Chondrocyte (in vitro differentiated cells): ENCODE measurements around the gene IP6K3. TPM values are rescaled to one million over a fixed set of nuclear protein-coding genes. Genes with fewer than 3 reads are reported as not detected.
A peak's percentile ranks its signal among the peaks of the same experiment; 100 is the strongest.

Experiments
- DNase-seq: peaks from one replicate; pipeline ENCODE4 v3.0.0; 2021; ENCODE audit warnings: mixed read lengths, low spot score
- H3K27ac Mint-ChIP-seq: one replicate; pipeline ENCODE4 v1.8.0; 2021; ENCODE audit warnings: mild to moderate bottlenecking, moderate library complexity, mixed read lengths; ENCODE audit not compliant: unreplicated experiment
- H3K27me3 Mint-ChIP-seq: 2 replicates; pipeline ENCODE4 v1.8.0; 2021; ENCODE audit warnings: low read depth, mixed read lengths
- H3K36me3 Mint-ChIP-seq: 2 replicates; pipeline ENCODE4 v1.8.0; 2021; ENCODE audit warnings: low read depth, mixed read lengths
- H3K4me1 Mint-ChIP-seq: 2 replicates; pipeline ENCODE4 v1.8.0; 2021; ENCODE audit warnings: low read depth, mild to moderate bottlenecking, mixed read lengths
- H3K4me3 Mint-ChIP-seq: one replicate; pipeline ENCODE4 v1.8.0; 2021; ENCODE audit warnings: mild to moderate bottlenecking, moderate library complexity, mixed read lengths; ENCODE audit not compliant: unreplicated experiment
- H3K9me3 Mint-ChIP-seq: 2 replicates; pipeline ENCODE4 v1.8.0; 2021; ENCODE audit warnings: low read depth, mixed read lengths
- total RNA-seq: library from RNA; stranded (reverse); gene quantifications from 3 replicates; pipeline ENCODE4 v1.2.1, GENCODE V29; 2021
- TF ChIP-seq, protein P1 (sequence below): fragments of 200-600 bp; sonication (generic); IDR thresholded peaks from 2 replicates; pipeline ENCODE4 v1.5.0; 2021; ENCODE audit warnings: antibody characterized with exemption, mild to moderate bottlenecking, moderate library complexity

IP6K3 gene
- total RNA-seq, 1 donor from 2014 or later, result 6.5 TPM

DNA sequence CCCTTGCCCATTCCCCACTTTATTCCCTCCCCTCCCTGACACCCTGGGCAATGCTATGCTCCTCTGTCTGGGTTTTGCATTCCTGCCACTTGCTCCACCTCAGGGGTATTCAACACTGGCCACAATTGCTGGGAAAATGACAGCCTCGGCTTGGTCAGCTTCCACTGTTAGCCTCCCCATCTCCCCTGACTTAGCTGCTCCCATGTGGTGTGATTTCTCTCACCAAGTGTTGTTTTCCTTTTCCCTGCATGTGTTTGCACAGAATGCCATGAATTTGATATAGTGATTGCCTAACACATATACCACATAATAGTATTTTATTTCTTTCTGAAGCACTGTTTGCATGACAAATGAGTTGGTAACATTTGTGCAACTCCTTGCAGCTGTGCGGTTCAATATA lies 43.7 kb upstream of the IP6K3 start:
- Mint-ChIP-seq H3K27me3 (no peaks in the 10 kb centered on the region), H3K27ac (no peak overlapping the region)

DNA sequence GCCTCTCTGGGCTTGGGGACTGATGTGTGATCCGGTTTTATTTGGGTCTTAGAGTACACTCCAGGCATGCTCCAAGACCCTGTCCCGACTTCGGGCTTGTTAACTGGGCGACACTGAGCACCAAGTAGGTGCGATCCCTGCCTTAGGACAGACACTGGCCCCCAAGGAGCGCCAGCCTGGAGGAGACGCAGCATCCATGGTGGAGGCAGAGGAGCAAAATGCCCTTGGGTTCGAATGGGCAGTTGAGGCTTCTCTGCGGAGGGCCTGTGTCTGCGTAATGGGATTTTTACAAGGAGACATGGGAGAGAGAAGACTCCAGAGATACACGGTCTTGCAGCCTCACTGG lies 42.8 kb upstream of the IP6K3 start:
- no peaks in the 10 kb centered on the region for H3K27me3 Mint-ChIP-seq
- peak; percentile 58 for DNase-seq

More for the DNA sequence above, 43.7 kb upstream of the IP6K3 start:
- Mint-ChIP-seq H3K4me3 (peak overlapping the region; percentile 53), H3K4me1 (peaks cover 47% of the 10 kb centered on the region), H3K36me3 (no peaks in the 10 kb centered on the region), H3K9me3 (no peaks in the 10 kb centered on the region)
- DNase-seq, result peak; percentile 20
- TF ChIP-seq, protein P1, sequence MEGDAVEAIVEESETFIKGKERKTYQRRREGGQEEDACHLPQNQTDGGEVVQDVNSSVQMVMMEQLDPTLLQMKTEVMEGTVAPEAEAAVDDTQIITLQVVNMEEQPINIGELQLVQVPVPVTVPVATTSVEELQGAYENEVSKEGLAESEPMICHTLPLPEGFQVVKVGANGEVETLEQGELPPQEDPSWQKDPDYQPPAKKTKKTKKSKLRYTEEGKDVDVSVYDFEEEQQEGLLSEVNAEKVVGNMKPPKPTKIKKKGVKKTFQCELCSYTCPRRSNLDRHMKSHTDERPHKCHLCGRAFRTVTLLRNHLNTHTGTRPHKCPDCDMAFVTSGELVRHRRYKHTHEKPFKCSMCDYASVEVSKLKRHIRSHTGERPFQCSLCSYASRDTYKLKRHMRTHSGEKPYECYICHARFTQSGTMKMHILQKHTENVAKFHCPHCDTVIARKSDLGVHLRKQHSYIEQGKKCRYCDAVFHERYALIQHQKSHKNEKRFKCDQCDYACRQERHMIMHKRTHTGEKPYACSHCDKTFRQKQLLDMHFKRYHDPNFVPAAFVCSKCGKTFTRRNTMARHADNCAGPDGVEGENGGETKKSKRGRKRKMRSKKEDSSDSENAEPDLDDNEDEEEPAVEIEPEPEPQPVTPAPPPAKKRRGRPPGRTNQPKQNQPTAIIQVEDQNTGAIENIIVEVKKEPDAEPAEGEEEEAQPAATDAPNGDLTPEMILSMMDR, result no peak

DNA sequence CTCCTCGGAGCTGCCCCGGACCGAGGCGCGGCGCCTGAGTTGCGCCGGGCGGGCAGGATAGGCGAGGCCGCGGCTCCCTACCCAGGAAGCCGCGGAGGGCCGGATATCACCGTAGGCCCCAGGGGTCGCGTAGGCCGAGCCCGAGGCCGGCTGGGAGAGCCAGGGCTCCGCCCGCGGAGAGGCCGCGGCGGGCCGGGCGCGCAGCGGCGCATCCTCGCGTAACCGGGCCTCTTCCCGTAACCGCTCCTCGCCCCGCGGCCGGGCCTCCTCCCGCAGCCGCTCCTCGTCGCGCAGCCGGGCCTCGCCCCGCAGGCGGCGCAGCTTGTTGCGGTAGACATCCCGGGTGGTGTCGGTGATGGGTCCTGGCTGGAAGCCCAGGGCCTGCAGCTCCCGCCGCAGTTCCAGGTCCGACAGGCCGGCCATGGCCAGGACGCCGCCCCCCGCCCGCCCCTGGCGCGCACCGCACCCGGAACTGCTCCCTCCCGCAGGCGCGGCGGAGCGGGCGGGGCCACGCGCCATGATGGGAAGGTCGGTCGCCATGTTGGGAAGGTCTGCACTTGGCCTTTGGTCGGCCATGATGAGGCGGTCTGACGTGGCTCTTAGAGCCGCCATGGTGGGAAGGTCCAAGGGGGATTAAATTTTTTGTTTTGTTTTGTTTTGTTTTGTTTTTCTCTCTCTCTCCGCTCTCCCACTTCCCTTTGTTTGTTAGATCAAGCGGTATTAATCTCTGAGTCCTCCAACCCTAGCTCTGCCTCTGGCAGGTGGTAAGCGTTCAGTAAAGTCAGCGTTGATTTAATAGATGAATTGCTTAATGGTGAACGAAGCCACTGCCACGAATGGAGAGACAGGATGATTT lies 42.2 kb upstream of the IP6K3 start, which contains the start of gene LEMD2:
Gene LEMD2, minus strand, starts transcription at position 437 of the 856 bp plus-strand sequence. Its CDS starts 14 bp downstream, at position 423.
- H3K4me3 Mint-ChIP-seq, result peak within 1 kb of the TSS; percentile 92
- no peaks in the 10 kb centered on the region for H3K27me3 Mint-ChIP-seq
- DNase-seq, result peak; percentile 96
- TF ChIP-seq, protein P1, result peak; percentile 48
- peaks cover 5% of the 10 kb centered on the region for H3K36me3 Mint-ChIP-seq
- H3K4me1 Mint-ChIP-seq, result peaks cover 51% of the 10 kb centered on the region
- H3K9me3 Mint-ChIP-seq, result no peaks in the 10 kb centered on the region
- peak within 1 kb of the TSS; percentile 99 for H3K27ac Mint-ChIP-seq

More for the DNA sequence above, 42.8 kb upstream of the IP6K3 start:
- peak overlapping the region; percentile 89 for H3K27ac Mint-ChIP-seq
- peaks cover 50% of the 10 kb centered on the region for H3K4me1 Mint-ChIP-seq
- peak overlapping the region; percentile 77 for H3K4me3 Mint-ChIP-seq
- TF ChIP-seq, protein P1, result no peak
- no peaks in the 10 kb centered on the region for H3K9me3 Mint-ChIP-seq
- H3K36me3 Mint-ChIP-seq, result peaks cover 4% of the 10 kb centered on the region

DNA sequence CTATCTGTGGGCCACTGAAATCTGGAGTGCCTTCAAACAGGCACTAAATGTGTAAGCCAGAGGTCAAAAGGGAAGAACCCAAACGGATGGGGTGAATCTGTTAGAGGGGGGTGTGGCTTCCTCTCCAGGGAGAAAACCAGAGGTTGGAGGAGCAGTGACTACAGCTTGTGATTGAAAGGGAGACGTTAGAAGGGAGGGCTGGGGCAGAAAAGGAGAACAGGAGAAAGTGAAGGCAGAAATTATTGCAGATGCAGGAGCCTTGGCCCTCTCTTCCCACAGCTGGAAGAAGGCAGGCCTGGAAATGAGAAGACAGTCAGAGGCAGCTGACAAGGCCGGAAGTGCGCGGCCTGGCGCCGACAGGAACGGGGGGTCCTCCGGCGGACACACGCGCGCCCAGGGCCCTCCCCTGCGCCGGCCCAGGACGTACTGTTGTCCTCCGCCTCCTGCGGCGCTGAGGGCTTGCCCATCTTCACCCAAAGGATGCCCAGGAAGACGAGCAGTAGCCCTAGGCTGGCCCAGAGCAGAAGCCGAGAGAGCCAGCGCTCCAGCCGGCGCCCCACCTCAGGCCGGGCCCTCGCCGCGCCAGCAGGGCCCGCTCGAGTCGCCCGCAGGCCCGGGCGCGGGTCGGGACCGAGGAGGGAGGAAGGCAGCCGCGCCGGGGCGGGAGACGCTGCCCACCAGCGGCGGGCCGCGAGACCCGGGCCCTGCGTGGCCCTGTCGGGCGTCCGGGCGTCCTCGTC lies 41.4 kb upstream of the IP6K3 start:
- Mint-ChIP-seq H3K4me3 (peak overlapping the region; percentile 92), H3K27ac (peak overlapping the region; percentile 99), H3K9me3 (no peaks in the 10 kb centered on the region), H3K36me3 (peaks cover 13% of the 10 kb centered on the region), H3K27me3 (no peaks in the 10 kb centered on the region), H3K4me1 (peaks cover 51% of the 10 kb centered on the region)
- peak; percentile 71 for DNase-seq
- TF ChIP-seq, protein P1, result no peak

DNA sequence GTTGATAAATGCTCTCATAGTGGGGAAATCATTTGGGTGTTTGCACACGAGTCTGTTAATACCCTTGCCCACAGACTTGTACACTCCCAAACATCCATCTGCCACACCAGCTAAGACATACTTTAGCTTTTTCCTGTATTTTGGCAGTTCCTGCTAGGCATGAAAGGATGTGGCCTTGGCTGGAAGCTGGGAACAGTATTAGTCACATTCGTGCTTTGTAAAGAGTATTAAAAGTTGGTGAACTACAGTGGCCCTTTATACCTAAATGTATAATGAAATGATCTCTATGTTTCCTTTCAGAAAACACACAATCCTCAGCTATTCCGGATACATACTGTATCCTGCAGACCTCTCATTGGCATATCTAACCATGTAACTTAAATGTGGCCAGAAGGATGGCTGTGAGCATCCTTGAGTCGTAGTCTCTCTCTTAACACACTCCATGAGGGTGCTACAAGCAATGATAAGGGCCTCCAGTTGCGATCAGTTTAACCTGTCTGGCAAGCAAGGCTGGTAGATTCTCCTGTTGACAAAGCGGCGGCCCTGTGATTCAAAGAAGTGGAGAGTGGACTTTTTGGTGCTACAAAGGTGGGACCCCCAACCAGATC lies 40.7 kb upstream of the IP6K3 start:
- Mint-ChIP-seq H3K4me3 (peak overlapping the region; percentile 92), H3K36me3 (peaks cover 14% of the 10 kb centered on the region), H3K27me3 (no peaks in the 10 kb centered on the region), H3K4me1 (peaks cover 55% of the 10 kb centered on the region), H3K9me3 (no peaks in the 10 kb centered on the region), H3K27ac (peak overlapping the region; percentile 99)
- DNase-seq, result no peak
- TF ChIP-seq, protein P1, result no peak
